HL-60 (cell line): ENCODE data around the gene BSCL2.

Experiments used
- GABPA ChIP-seq: IDR thresholded peaks from 2 replicates; pipeline ENCODE4 v1.6.1; 2012; ENCODE audit warnings: low read depth
- POLR2AphosphoS5 ChIP-seq: IDR thresholded peaks from 2 replicates; pipeline ENCODE4 v1.6.1; 2012; ENCODE audit warnings: low read depth
- SPI1 ChIP-seq: IDR thresholded peaks from 2 replicates; pipeline ENCODE4 v1.6.1; 2012; ENCODE audit warnings: low read depth, mild to moderate bottlenecking, borderline replicate concordance
- TF ChIP-seq, protein P1 (sequence below): IDR thresholded peaks from one replicate; pipeline ENCODE4 v1.5.1; 2011; ENCODE audit warnings: low read length, control low read depth, inconsistent platforms; ENCODE audit not compliant: insufficient read depth
- TF ChIP-seq, protein P2 (sequence below): IDR thresholded peaks from 2 replicates; pipeline ENCODE4 v1.6.1; 2012; ENCODE audit warnings: low read depth; ENCODE audit not compliant: insufficient replicate concordance

DNA sequence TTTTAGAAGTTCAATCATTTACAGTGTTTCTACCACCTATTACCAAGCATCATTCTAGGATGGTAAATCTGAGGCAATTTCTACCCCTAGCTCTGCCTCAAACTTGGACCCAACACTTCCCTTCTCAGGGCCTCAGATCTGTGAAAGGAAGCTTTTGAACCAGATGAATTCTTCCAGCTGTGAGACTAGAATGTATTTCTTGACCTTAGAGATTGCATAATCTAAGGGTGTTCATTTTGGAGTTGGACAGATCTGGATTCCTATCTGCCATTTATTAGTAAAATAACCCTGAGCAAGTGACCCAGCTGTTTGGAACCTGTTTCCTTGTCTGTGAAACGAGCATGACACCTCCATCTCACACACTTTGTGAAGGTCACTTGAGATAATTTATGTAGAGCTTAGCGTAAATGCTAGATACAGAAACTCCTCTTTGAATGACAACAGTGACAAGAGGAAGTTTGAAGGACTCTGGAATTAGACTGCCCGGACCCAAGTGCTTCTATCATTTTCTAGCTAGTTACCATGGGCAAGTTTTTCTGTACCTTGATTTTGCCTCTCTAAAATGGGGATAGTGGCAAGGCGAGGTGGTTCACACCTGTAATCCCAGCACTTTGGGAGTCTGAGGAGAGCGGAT is 50.3 kb downstream of the BSCL2 start:
- no peak for TF ChIP-seq POLR2AphosphoS5
- TF ChIP-seq, protein P1, sequence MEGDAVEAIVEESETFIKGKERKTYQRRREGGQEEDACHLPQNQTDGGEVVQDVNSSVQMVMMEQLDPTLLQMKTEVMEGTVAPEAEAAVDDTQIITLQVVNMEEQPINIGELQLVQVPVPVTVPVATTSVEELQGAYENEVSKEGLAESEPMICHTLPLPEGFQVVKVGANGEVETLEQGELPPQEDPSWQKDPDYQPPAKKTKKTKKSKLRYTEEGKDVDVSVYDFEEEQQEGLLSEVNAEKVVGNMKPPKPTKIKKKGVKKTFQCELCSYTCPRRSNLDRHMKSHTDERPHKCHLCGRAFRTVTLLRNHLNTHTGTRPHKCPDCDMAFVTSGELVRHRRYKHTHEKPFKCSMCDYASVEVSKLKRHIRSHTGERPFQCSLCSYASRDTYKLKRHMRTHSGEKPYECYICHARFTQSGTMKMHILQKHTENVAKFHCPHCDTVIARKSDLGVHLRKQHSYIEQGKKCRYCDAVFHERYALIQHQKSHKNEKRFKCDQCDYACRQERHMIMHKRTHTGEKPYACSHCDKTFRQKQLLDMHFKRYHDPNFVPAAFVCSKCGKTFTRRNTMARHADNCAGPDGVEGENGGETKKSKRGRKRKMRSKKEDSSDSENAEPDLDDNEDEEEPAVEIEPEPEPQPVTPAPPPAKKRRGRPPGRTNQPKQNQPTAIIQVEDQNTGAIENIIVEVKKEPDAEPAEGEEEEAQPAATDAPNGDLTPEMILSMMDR, result no peak
- TF ChIP-seq GABPA, result no peak
- no peak for TF ChIP-seq SPI1
- TF ChIP-seq, protein P2, sequence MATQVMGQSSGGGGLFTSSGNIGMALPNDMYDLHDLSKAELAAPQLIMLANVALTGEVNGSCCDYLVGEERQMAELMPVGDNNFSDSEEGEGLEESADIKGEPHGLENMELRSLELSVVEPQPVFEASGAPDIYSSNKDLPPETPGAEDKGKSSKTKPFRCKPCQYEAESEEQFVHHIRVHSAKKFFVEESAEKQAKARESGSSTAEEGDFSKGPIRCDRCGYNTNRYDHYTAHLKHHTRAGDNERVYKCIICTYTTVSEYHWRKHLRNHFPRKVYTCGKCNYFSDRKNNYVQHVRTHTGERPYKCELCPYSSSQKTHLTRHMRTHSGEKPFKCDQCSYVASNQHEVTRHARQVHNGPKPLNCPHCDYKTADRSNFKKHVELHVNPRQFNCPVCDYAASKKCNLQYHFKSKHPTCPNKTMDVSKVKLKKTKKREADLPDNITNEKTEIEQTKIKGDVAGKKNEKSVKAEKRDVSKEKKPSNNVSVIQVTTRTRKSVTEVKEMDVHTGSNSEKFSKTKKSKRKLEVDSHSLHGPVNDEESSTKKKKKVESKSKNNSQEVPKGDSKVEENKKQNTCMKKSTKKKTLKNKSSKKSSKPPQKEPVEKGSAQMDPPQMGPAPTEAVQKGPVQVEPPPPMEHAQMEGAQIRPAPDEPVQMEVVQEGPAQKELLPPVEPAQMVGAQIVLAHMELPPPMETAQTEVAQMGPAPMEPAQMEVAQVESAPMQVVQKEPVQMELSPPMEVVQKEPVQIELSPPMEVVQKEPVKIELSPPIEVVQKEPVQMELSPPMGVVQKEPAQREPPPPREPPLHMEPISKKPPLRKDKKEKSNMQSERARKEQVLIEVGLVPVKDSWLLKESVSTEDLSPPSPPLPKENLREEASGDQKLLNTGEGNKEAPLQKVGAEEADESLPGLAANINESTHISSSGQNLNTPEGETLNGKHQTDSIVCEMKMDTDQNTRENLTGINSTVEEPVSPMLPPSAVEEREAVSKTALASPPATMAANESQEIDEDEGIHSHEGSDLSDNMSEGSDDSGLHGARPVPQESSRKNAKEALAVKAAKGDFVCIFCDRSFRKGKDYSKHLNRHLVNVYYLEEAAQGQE, result no peak
